Colonic mucosa (tissue), 4 donors: ENCODE measurements around the gene PHKA1. TPM values are rescaled to one million over a fixed set of nuclear protein-coding genes. Genes with fewer than 3 reads are reported as not detected.
"Not testable (repeated sequence)": the region's sequence is repeated elsewhere in the genome, so short reads cannot be mapped to it uniquely, and the experiment has no call there.

Source experiments
- DNase-seq: peaks from one replicate; pipeline ENCODE4 v3.0.0-alpha.2; 2020
- H3K27ac ChIP-seq: fragments of 200-600 bp; one replicate; pipeline ENCODE4 v1.8.0; 2021
- H3K27me3 ChIP-seq: fragments of 200-600 bp; one replicate; pipeline ENCODE4 v1.8.0; 2021
- H3K36me3 ChIP-seq: fragments of 200-600 bp; one replicate; pipeline ENCODE4 v1.8.0; 2021
- H3K4me1 ChIP-seq: fragments of 200-600 bp; one replicate; pipeline ENCODE4 v1.8.0; 2021; ENCODE audit warnings: mild to moderate bottlenecking
- H3K4me3 ChIP-seq: fragments of 200-600 bp; one replicate; pipeline ENCODE4 v1.8.0; 2021
- H3K9ac ChIP-seq, 2 donors: one replicate each; pipeline ENCODE4 v1.7.0; 2013; ENCODE audit warnings: control low read depth in 2 of 2, low read depth in 2 of 2, low read length in 2 of 2
- H3K9me3 ChIP-seq: fragments of 200-600 bp; one replicate; pipeline ENCODE4 v1.8.0; 2021
- CTCF ChIP-seq: fragments of 200-600 bp; IDR thresholded peaks from one replicate; pipeline ENCODE4 v1.8.0; 2022; ENCODE audit warnings: antibody characterized with exemption, mild to moderate bottlenecking
- intact Hi-C: fragments of 100-400 bp; cut with DNase I; formaldehyde crosslinking; loops from one replicate; pipeline ENCODE4 v1.14.1; 2022
- total RNA-seq, 2 donors: library from RNA; stranded (reverse); fragmentation: NEBNext Ultra II Directional in 1 of 2; extraction: Animal tissue kit (Norgen Biotek cat#: 25700) in 1 of 2; gene quantifications; one replicate each; pipeline ENCODE4 v1.2.1, GENCODE V29; 2021
- donor health status: healthy.
- donor health status: DM: no; HTN: no; CAD: no.
- donor health status: DM: no; HTN: no; CAD: no.

Gene PHKA1
- total RNA-seq, 2 donors from 2014 or later, result 4.2 to 4.7 TPM

- H3K36me3 ChIP-seq, result no peaks in the 10 kb centered on the region
- no peak for DNase-seq
- H3K4me1 ChIP-seq, result no peaks in the 10 kb centered on the region
- H3K4me3 ChIP-seq, result no peak overlapping the region
- H3K9me3 ChIP-seq, result no peaks in the 10 kb centered on the region
- H3K27me3 ChIP-seq, result no peaks in the 10 kb centered on the region
- no peak overlapping the region for H3K9ac ChIP-seq
- peak overlapping the region; percentile 29 for H3K27ac ChIP-seq
- TF ChIP-seq CTCF, result no peak
- intact Hi-C loops, result no loop called here
These were observed 92.9 kb downstream of the PHKA1 start for GRCh38 chrX:72621163-72621562.

GRCh38 chrX:72620550-72621145 is 93.5 kb downstream of the PHKA1 start:
- no peaks in the 10 kb centered on the region for H3K27me3 ChIP-seq
- no peaks in the 10 kb centered on the region for H3K36me3 ChIP-seq
- TF ChIP-seq CTCF, result no peak
- H3K9ac ChIP-seq, result no peak overlapping the region
- peak overlapping the region; percentile 29 for H3K27ac ChIP-seq
- H3K4me3 ChIP-seq, result no peak overlapping the region
- peak; percentile 55 for DNase-seq
- intact Hi-C loops, result no loop called here
- no peaks in the 10 kb centered on the region for H3K9me3 ChIP-seq
- H3K4me1 ChIP-seq, result no peaks in the 10 kb centered on the region

GRCh38 chrX:72609313-72609712 is 104.8 kb downstream of the PHKA1 start:
- H3K27ac ChIP-seq, result no peak overlapping the region
- no peaks in the 10 kb centered on the region for H3K27me3 ChIP-seq
- H3K4me3 ChIP-seq, result no peak overlapping the region
- no peak for DNase-seq
- H3K9ac ChIP-seq, result no peak overlapping the region
- H3K4me1 ChIP-seq, result no peaks in the 10 kb centered on the region
- H3K36me3 ChIP-seq, result no peaks in the 10 kb centered on the region
- TF ChIP-seq CTCF, result no peak
- intact Hi-C loops, result no loop called here
- no peaks in the 10 kb centered on the region for H3K9me3 ChIP-seq

GRCh38 chrX:72604705-72605104 is 109.4 kb downstream of the PHKA1 start:
- Histone ChIP-seq H3K27me3 (no peaks in the 10 kb centered on the region), H3K4me3 (no peak overlapping the region), H3K36me3 (no peaks in the 10 kb centered on the region), H3K9ac (no peak overlapping the region), H3K4me1 (no peaks in the 10 kb centered on the region), H3K27ac (no peak overlapping the region), H3K9me3 (no peaks in the 10 kb centered on the region)
- no peak for DNase-seq
- no peak for TF ChIP-seq CTCF
- intact Hi-C loops, result no loop called here

GRCh38 chrX:72604112-72604511 is 110.0 kb downstream of the PHKA1 start:
- Histone ChIP-seq H3K36me3 (no peaks in the 10 kb centered on the region), H3K27ac (no peak overlapping the region), H3K4me1 (no peaks in the 10 kb centered on the region), H3K9ac (no peak overlapping the region), H3K4me3 (no peak overlapping the region), H3K27me3 (no peaks in the 10 kb centered on the region), H3K9me3 (no peaks in the 10 kb centered on the region)
- no peak for TF ChIP-seq CTCF
- intact Hi-C loops, result no loop called here
- no peak for DNase-seq

- intact Hi-C loops, result not testable (repeated sequence)
These were observed 123.1 kb downstream of the PHKA1 start for GRCh38 chrX:72591038-72591437.

More at GRCh38 chrX:72591038-72591437, 123.1 kb downstream of the PHKA1 start:
- not testable (repeated sequence) for H3K9me3 ChIP-seq, H3K27me3 ChIP-seq, H3K4me3 ChIP-seq, DNase-seq, H3K36me3 ChIP-seq, H3K9ac ChIP-seq, H3K27ac ChIP-seq, H3K4me1 ChIP-seq
